Mesenchymal stem cell (in vitro differentiated cells and primary cell): ENCODE results near the gene C17orf50.

Experiments used
- DNase-seq: peaks from one replicate; pipeline ENCODE4 v3.0.0-alpha.2; 2013
- H2AFZ ChIP-seq: one replicate; pipeline ENCODE4 v1.6.1; 2013; ENCODE audit warnings: low read depth, mild to moderate bottlenecking, control low read depth, inconsistent platforms, low read length, moderate library complexity
- H2AK5ac ChIP-seq: 2 replicates; pipeline ENCODE4 v1.6.1; 2013; ENCODE audit warnings: low read length, moderate library complexity, mild to moderate bottlenecking, inconsistent platforms; ENCODE audit not compliant: severe bottlenecking
- H2BK120ac ChIP-seq: one replicate; pipeline ENCODE4 v1.6.1; 2013; ENCODE audit warnings: low read depth, mild to moderate bottlenecking, inconsistent platforms, low read length, moderate library complexity
- H2BK12ac ChIP-seq, 2 experiments: one replicate each; pipeline ENCODE4 v1.6.1; 2013; ENCODE audit warnings: inconsistent platforms in 2 of 2, low read length in 2 of 2, mild to moderate bottlenecking in 2 of 2, moderate library complexity in 2 of 2, control low read depth in 1 of 2
- H2BK15ac ChIP-seq: one replicate; pipeline ENCODE4 v1.6.1; 2013; ENCODE audit warnings: mild to moderate bottlenecking, low read depth, inconsistent platforms; ENCODE audit not compliant: poor library complexity, severe bottlenecking
- H2BK5ac ChIP-seq: 2 replicates; pipeline ENCODE4 v1.6.1; 2013; ENCODE audit warnings: low read depth, mild to moderate bottlenecking, low read length, control low read depth, inconsistent platforms; ENCODE audit not compliant: poor library complexity, severe bottlenecking
- H3K14ac ChIP-seq, 2 experiments: one replicate each; pipeline ENCODE4 v1.6.1; 2013; ENCODE audit warnings: inconsistent platforms in 2 of 2, low read length in 2 of 2, control low read depth in 1 of 2, mild to moderate bottlenecking in 1 of 2, moderate library complexity in 1 of 2
- H3K18ac ChIP-seq, 2 experiments: one replicate each; pipeline ENCODE4 v1.6.1; 2013; ENCODE audit warnings: inconsistent platforms in 2 of 2, low read length in 2 of 2, control low read depth in 1 of 2, low read depth in 1 of 2, mild to moderate bottlenecking in 1 of 2
- H3K23ac ChIP-seq, 2 experiments: one replicate each; pipeline ENCODE4 v1.6.1; 2013; ENCODE audit warnings: inconsistent platforms in 2 of 2, low read length in 2 of 2, mild to moderate bottlenecking in 2 of 2, moderate library complexity in 2 of 2, control low read depth in 1 of 2
- H3K27ac ChIP-seq: 2 replicates; pipeline ENCODE4 v1.5.1; 2013; ENCODE audit warnings: mild to moderate bottlenecking, moderate library complexity, low read length, control low read depth, inconsistent platforms; ENCODE audit not compliant: poor library complexity, severe bottlenecking
- H3K27me3 ChIP-seq, 2 experiments: 2 replicates each; pipeline versions ENCODE4 v1.6.1 to v1.7.0; 2013; ENCODE audit warnings: low read length in 2 of 2, mild to moderate bottlenecking in 2 of 2, moderate library complexity in 2 of 2, control low read depth in 1 of 2, inconsistent platforms in 1 of 2; ENCODE audit not compliant: control insufficient read depth in 1 of 2, insufficient read depth in 1 of 2
- H3K36me3 ChIP-seq, 2 experiments: 2 replicates each; pipeline versions ENCODE4 v1.6.1 to v1.7.0; 2013; ENCODE audit warnings: low read length in 2 of 2, control low read depth in 1 of 2, inconsistent platforms in 1 of 2, low read depth in 1 of 2, mild to moderate bottlenecking in 1 of 2; ENCODE audit not compliant: insufficient read depth in 2 of 2, control insufficient read depth in 1 of 2
- H3K4ac ChIP-seq, 2 experiments: one replicate each; pipeline ENCODE4 v1.6.1; 2013; ENCODE audit warnings: inconsistent platforms in 2 of 2, low read length in 2 of 2, mild to moderate bottlenecking in 2 of 2, moderate library complexity in 2 of 2, control low read depth in 1 of 2, low read depth in 1 of 2
- H3K4me1 ChIP-seq: 2 replicates; pipeline ENCODE4 v1.6.1; 2013; ENCODE audit warnings: low read depth, low read length, control low read depth; ENCODE audit not compliant: control insufficient read depth, insufficient read depth
- H3K4me2 ChIP-seq: 2 replicates; pipeline ENCODE4 v1.6.1; 2013; ENCODE audit warnings: low read length, mild to moderate bottlenecking, inconsistent platforms; ENCODE audit not compliant: poor library complexity, severe bottlenecking
- H3K4me3 ChIP-seq, 2 experiments: 2 replicates each; pipeline versions ENCODE4 v1.5.1 to v1.7.0; 2013; ENCODE audit warnings: low read length in 2 of 2, mild to moderate bottlenecking in 2 of 2, control low read depth in 1 of 2, low read depth in 1 of 2; ENCODE audit not compliant: insufficient read depth in 1 of 2
- H3K79me1 ChIP-seq: replicated peaks from 2 replicates; pipeline ENCODE4 v1.6.1; 2013; ENCODE audit warnings: mild to moderate bottlenecking, control low read depth, low read length, inconsistent platforms; ENCODE audit not compliant: poor library complexity, severe bottlenecking
- H3K9ac ChIP-seq: 2 replicates; pipeline ENCODE4 v1.7.0; 2013; ENCODE audit warnings: mild to moderate bottlenecking, low read length, moderate library complexity
- H3K9me3 ChIP-seq: 2 replicates; pipeline ENCODE4 v1.7.0; 2013; ENCODE audit warnings: mild to moderate bottlenecking, low read length; ENCODE audit not compliant: control insufficient read depth
- H4K8ac ChIP-seq: one replicate; pipeline ENCODE4 v1.6.1; 2013; ENCODE audit warnings: inconsistent platforms, mild to moderate bottlenecking, low read length, moderate library complexity
- H4K91ac ChIP-seq: one replicate; pipeline ENCODE4 v1.6.1; 2013; ENCODE audit warnings: mild to moderate bottlenecking, low read length, inconsistent platforms
- WGBS: methylation state at CpG from one replicate; pipeline ENCODE4 v1.1.7; 2013; ENCODE audit warnings: mixed read lengths; 5-methylcytosine and 5-hydroxymethylcytosine counted together

C17orf50 gene

GRCh38 chr17:35804658-35805192, 44.0 kb downstream of the C17orf50 start:
- Histone ChIP-seq H3K14ac (no peak overlapping the region), H3K18ac (peak overlapping the region in 1 of 2 experiments; percentile 15), H4K8ac (peak overlapping the region; percentile 61), H2AK5ac (no peak overlapping the region), H3K4me2 (no peak overlapping the region), H3K79me1 (no peaks in the 10 kb centered on the region), H3K4me3 (no peak overlapping the region), H2BK15ac (no peak overlapping the region), H3K27ac (no peak overlapping the region), H3K4ac (peak overlapping the region in 1 of 2 experiments; percentile 27), H2BK5ac (no peak overlapping the region), H4K91ac (no peak overlapping the region), H3K9me3 (no peaks in the 10 kb centered on the region), H3K36me3 (no peaks in the 10 kb centered on the region), H3K27me3 (peaks cover 7 to 20% of the 10 kb centered on the region in 2 experiments), H3K23ac (no peak overlapping the region), H2BK120ac (peak overlapping the region; percentile 35), H3K4me1 (peaks cover 2% of the 10 kb centered on the region), H3K9ac (no peak overlapping the region), H2BK12ac (peak overlapping the region in 1 of 2 experiments; percentile 69), H2AFZ (no peak overlapping the region)
- no CpG with 5 or more reads among the region's 1 CpG for WGBS
- peak; percentile 95 for DNase-seq

DNA sequence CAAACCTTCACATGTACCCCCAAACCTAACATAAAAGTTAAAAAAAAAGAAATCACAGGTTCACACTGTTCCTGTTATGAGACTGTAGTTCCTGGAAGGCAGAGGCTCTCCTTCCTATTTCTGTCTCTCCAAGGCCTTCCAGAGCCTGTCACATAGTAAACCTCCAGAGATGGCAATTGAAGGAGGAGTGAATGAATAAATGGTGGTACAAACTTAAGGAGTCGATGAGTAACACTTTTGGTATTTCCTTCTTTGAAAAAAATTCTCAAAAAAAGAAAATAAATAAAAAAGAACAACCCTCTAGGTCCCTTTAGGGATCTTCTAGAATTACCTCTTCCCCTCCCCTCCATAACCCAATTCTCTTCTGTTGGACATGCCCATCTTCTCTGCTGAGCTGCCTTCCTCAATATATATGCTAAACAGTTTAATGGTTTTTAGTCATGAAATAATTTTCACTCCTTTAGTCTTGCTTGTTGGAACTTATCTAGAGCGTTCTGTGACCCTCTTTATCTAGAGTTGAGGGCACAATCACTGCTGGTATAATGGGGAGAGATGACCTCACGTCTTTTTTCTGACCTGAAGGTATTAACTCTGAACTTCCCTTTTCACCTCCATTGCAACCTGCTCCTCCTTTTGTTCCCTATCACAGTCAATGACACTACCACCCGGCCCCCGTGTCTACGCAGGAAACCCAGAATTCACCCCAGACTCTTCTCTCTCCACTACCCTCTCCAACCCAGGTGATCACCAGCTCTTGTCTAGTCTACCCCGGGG, 46.9 kb downstream of the C17orf50 start:
- Histone ChIP-seq H2AFZ (no peak overlapping the region), H2BK5ac (no peak overlapping the region), H2BK120ac (no peak overlapping the region), H3K4me3 (no peak overlapping the region), H3K4ac (peak overlapping the region in 1 of 2 experiments; percentile 22), H4K8ac (peak overlapping the region; percentile 8), H3K27ac (no peak overlapping the region), H2BK12ac (peak overlapping the region in 1 of 2 experiments; percentile 49), H3K9me3 (no peaks in the 10 kb centered on the region), H2BK15ac (no peak overlapping the region), H3K23ac (no peak overlapping the region), H3K4me1 (peaks cover 2% of the 10 kb centered on the region), H3K9ac (no peak overlapping the region), H3K4me2 (no peak overlapping the region), H3K18ac (peak overlapping the region in 1 of 2 experiments; percentile 18), H3K14ac (no peak overlapping the region), H3K79me1 (no peaks in the 10 kb centered on the region), H3K36me3 (peaks cover 0 to 5% of the 10 kb centered on the region in 2 experiments), H3K27me3 (no peaks in the 10 kb centered on the region), H2AK5ac (peak overlapping the region; percentile 4), H4K91ac (no peak overlapping the region)
- WGBS: 91% methylated on average over 6 of the region's 7 CpGs
- peak; percentile 59 for DNase-seq

DNA sequence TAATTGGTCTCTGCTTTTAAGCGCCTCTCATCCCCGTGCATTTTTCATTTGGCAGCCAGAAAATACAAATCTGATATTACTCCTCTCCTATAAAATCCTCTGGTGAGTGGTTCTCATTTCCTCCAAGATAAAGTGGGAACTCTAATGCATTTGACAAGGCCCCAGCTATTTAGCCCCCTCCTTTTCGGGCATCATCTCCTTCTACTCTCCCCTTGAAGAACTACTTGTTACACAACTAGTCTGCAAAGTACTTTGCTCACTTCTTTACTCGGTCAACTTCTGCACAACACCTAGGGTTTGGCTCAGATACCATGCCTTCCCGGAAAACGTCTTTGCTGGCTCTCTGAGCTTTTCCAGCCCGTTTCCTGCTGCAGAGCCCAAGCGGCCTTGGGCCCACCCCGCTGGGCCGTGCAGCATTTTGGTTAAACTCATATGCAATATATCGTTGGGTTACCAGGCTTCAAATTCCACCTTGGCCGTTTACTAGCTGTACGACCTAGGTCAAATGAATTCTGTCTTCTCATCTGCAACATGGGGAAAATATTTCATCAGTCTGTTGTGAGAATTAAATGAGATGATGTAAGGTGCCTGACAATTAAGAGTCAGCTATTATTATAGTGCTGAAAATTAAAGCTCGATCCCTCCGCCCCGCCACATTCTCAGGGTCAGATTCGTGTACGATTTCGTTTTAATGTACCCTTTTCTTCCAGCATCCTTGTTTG, 47.7 kb downstream of the C17orf50 start:
- Histone ChIP-seq H2BK12ac (peak overlapping the region in 1 of 2 experiments; percentile 26), H2BK15ac (no peak overlapping the region), H3K36me3 (peaks cover 3 to 5% of the 10 kb centered on the region in 2 experiments), H3K27ac (peak overlapping the region; percentile 99), H3K4me3 (peak overlapping the region in 1 of 2 experiments; percentile 91), H3K23ac (no peak overlapping the region), H3K9me3 (no peaks in the 10 kb centered on the region), H3K27me3 (no peaks in the 10 kb centered on the region), H3K14ac (no peak overlapping the region), H3K79me1 (no peaks in the 10 kb centered on the region), H4K8ac (no peak overlapping the region), H2BK5ac (no peak overlapping the region), H3K4me2 (peak overlapping the region; percentile 55), H3K18ac (peak overlapping the region in 1 of 2 experiments; percentile 0), H3K4ac (no peak overlapping the region), H4K91ac (no peak overlapping the region), H2AK5ac (peak overlapping the region; percentile 15), H2AFZ (no peak overlapping the region), H3K9ac (peak overlapping the region; percentile 96), H2BK120ac (no peak overlapping the region), H3K4me1 (peaks cover 4% of the 10 kb centered on the region)
- DNase-seq: no peak
- 38% methylated on average over 19 of the region's 19 CpGs for WGBS
